ENCODE data around the gene CDRT15L2.
"Not testable (repeated sequence)": the region's sequence is repeated elsewhere in the genome, so short reads cannot be mapped to it uniquely, and the experiment has no call there.

Gene CDRT15L2

DNA sequence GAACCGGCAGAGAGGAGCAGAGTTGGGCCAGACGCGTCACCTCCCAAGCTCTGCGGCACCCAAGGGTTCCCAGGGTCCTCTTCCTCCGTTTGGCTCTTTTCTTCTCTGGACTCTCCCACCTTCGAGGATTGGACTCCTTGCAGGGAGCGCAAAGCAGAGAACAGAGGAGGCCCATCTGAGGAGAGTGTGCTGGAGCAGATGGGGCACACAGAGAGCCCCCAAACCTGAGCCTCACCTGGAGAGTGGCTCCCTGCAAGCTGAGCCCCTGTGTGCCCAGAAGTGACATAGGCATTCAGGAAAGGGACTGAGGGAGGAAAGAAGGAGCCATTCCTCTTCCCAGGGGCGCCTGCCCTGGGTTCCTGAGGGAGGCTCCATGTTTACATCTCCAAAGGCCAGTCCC lies 6.3 kb upstream of the CDRT15L2 start:
- DNase-seq, result not testable (repeated sequence)

DNA sequence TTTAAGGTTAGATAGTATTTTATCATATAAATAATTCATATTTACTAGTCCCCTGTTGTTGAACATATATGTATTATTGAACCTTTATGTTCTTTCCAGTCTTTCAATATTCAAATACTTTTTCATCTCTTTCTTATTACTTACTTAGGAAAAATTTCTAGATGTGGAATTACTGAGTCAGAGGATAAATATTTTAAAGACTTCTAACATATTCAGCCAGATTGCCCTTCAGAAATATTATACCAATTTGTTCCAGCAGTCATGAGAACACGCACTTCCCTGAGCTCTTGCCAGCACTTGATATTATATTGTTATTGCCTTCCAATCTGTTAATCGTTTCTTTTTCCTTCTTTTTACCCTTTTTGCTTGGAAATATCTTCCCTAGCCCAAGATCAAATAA lies 4.5 kb upstream of the CDRT15L2 start:
- not testable (repeated sequence) for DNase-seq

- DNase-seq, result not testable (repeated sequence)
Measured at GRCh38 chr17:20583891-20584577, 4.5 kb downstream of the CDRT15L2 start.

GRCh38 chr17:20588744-20589453 lies 9.4 kb downstream of the CDRT15L2 start:
- DNase-seq, result not testable (repeated sequence)

- DNase-seq, result not testable (repeated sequence)
Measured at GRCh38 chr17:20589454-20589810, 9.9 kb downstream of the CDRT15L2 start.

DNA sequence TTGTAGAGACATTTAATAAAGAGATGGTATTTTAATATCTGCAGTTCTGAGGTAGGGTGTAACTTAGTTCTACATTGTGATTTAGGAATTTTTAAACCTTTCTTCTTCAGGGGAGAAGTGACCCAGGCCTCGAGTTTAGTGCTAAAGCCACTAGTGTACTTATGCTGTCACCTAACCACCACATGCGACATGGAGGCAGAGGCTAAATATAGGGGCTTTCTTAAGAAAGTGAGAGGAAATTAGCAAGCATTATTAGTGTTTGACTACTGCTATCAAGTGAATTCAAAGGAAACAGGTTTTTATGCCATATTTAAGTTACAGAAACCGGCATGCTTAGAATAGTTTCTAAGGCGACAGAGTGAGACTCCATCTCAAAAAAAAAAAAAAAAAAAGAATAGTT lies 11.5 kb downstream of the CDRT15L2 start:
- not testable (repeated sequence) for DNase-seq

- not testable (repeated sequence) for DNase-seq
Measured at GRCh38 chr17:20605568-20605967, 26.0 kb downstream of the CDRT15L2 start.

DNA sequence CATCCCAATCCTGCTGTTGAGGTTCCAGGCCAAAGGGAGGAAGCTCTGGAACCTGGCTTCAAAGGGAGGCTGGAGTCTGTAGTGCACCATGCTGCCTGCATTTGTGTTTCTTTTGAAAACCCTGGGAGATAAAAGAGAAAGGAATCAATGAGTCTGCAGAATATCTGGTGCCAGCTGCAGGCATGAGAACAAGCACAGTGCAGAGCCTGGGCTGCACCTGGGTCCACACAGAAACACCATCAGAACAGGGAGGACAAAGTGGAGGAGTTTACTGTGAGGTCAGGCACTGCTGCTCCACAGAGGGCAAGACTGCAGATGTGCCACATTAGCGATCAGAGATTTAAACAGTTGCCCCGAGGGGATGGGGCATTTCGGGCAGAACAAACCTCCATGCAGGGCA lies 30.0 kb downstream of the CDRT15L2 start:
- DNase-seq, result not testable (repeated sequence)

GRCh38 chr17:20611309-20611708 lies 31.8 kb downstream of the CDRT15L2 start:
- no peak for DNase-seq

DNA sequence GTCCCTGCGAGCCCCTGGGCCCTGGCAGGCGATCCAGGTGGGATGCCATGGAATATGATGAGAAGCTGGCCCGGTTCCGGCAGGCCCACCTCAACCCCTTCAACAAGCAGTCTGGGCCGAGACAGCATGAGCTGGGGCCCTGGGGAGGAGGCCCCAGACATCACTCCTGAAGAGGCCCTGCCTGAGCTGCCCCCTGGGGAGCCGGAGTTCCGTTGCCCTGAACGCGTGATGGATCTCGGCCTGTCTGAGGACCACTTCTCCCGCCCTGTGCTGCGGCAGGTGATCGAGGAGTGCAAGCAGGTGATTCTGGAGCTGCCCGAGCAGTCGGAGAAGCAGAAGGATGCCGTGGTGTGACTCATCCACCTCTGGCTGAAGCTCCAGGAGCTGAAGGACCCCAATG lies 33.1 kb downstream of the CDRT15L2 start:
- no peak for DNase-seq

DNA sequence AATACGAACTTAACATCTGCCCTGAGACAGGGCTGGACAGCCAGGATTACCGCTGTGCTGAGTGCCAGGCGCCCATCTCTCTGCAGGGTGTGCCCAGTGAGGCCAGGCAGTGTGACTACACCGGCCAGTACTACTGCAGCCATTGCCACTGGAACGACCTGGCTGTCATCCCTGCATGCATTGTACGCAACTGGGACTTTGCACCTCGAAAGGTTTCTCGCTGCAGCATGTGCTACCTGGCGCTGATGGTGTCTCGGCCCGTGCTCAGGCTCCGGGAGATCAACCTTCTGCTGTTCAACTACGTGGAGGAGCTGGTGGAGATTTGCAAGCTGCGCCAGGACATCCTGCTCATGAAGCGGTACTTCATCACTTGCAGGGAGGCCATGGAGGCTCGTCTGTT lies 33.7 kb downstream of the CDRT15L2 start:
- DNase-seq, result no peak

DNA sequence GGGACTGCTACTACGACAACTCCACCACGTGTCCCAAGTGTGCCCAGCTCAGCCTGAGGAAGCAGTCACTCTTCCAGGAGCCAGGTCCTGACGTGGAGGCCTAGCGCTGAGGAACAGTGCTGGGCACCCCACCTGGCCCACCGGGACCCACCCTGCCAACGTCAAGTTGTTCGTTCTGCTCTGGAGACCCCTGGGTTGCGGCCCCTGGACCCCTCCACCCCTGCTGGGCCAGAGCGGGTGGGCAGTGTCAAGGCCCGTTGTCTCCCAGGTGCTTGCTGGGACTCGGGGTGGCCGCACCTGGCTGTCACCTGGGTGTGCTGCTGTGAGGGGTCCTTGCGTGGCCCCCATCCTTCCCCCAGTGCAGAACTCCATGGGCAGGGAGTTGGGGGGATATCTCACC lies 34.4 kb downstream of the CDRT15L2 start:
- DNase-seq, result no peak

DNA sequence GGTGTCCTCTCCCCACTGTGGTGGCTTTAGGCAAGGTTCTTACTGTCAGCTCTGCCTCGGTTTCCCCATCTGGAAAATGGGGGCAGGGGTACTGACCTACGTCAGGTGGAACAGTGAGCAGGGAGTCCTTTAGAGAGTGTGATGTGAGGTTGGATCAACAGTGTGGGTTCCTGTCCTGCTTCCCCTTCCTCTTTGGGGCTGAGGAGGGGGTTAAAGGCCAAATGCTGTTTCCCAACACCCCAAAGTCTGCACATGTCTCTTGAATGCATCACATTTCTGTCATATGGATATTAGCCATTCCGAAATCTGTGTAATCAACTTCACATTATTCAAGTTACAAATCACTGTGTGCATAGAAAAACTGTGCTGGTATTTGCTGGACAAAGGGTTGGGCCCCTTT lies 35.9 kb downstream of the CDRT15L2 start:
- not testable (repeated sequence) for DNase-seq
